ENCODE results near the gene RIMBP2. TPM values are rescaled to one million over a fixed set of nuclear protein-coding genes. Genes with fewer than 3 reads are reported as not detected.

Gene RIMBP2
- total and polyA plus RNA-seq, 2 donors (not counting 1 experiment from before 2014, with no cell fraction given): 0.17 TPM; not detected in 1

DNA sequence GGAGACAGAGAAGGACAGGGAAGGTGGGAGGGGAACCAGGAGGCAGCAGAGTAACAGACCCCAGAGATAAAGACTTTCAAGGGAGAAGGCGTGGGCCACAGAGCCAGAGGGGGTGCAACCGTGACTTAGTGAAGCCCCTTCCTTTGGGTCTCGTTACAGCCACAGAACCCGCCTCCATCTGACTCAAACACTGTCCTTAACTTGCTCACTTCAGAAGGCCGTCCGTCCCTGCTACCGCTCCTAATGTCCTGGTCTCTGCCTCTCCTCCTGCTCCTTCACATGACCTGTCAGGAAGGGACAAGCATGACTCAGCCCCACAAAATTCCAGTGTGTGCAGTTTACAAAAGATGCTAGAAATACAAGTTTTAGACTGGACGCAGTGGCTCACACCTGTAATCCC is 18.0 kb downstream of the RIMBP2 start:
- Histone ChIP-seq H3K4me3 (replicated peaks in 1 of 4; ENCODE audit: control extremely low read depth in 1 of 4, insufficient read depth in 1 of 4, low read depth in 3 of 4, low read length in 4 of 4) (no peak overlapping the region), H3K4me1 (ENCODE audit: control insufficient read depth, extremely low read depth, insufficient read depth, low read length) (no peaks in the 10 kb centered on the region), H3K79me2 (ENCODE audit: control insufficient read depth, insufficient read depth, low read length) (no peaks in the 10 kb centered on the region), H4K20me1 (ENCODE audit: control insufficient read depth, extremely low read depth, insufficient read depth, low read length) (no peaks in the 10 kb centered on the region), H3K9ac (ENCODE audit: insufficient read depth, low read length) (no peak overlapping the region), H3K27ac (ENCODE audit: insufficient read depth, low read length) (no peak overlapping the region), H3K36me3 (ENCODE audit: control insufficient read depth, insufficient read depth, low read length) (no peaks in the 10 kb centered on the region), H2AFZ (ENCODE audit: low read length) (no peak overlapping the region), H3K9me3 (ENCODE audit: control insufficient read depth, insufficient read depth, low read depth, low read length) (no peaks in the 10 kb centered on the region), H3K27me3 (ENCODE audit: control insufficient read depth, insufficient read depth, low read length) (no peaks in the 10 kb centered on the region), H3K4me2 (ENCODE audit: extremely low read depth, insufficient read depth, low read length) (no peak overlapping the region)
- no peak for TF ChIP-seq EZH2 (IDR thresholded peaks at IDR 0.05; ENCODE audit: low read length, missing control alignments)
- TF ChIP-seq, protein P1, sequence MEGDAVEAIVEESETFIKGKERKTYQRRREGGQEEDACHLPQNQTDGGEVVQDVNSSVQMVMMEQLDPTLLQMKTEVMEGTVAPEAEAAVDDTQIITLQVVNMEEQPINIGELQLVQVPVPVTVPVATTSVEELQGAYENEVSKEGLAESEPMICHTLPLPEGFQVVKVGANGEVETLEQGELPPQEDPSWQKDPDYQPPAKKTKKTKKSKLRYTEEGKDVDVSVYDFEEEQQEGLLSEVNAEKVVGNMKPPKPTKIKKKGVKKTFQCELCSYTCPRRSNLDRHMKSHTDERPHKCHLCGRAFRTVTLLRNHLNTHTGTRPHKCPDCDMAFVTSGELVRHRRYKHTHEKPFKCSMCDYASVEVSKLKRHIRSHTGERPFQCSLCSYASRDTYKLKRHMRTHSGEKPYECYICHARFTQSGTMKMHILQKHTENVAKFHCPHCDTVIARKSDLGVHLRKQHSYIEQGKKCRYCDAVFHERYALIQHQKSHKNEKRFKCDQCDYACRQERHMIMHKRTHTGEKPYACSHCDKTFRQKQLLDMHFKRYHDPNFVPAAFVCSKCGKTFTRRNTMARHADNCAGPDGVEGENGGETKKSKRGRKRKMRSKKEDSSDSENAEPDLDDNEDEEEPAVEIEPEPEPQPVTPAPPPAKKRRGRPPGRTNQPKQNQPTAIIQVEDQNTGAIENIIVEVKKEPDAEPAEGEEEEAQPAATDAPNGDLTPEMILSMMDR (conservative IDR thresholded peaks at IDR 0.05 in 1 of 2, IDR thresholded peaks at IDR 0.05 in 1 of 2; ENCODE audit: low read depth in 1 of 2, low read length in 2 of 2): no peak
- DNase-seq (ENCODE audit: low read depth in 2 of 2): no peak

DNA sequence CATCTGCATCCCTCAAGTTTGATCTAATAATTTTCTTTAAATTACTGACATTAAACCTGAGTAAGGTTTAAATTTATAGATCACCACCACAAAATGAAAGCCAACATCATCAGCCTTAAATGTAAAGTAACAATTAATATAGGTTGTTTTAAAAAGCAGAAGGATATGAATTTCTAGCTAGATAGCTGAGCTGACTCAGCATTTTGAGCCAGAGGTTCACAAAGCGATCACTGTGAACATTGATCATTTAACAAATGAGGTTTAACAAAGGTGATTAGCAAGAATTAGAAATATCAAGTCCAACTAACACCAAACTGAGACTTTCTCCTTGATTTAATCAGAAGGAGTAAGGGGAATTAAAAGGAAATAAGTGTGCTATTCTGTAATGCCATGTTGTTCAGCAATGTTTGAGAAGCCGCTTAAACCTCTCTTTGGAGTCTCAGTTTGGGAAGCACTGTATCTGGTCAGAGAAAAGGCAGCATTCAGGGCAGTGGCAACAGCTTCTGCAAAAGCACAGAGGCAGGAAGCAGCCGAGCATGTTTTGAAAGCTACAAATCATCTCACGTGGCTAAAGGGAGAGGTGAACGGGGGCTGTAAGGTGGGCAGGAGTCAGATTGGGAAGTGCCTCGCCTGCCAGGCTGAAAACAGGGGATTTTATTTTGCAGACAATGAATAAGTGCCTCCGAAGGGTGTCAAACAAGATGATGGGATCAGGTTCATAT is 19.6 kb downstream of the RIMBP2 start:
- H3K9me3 ChIP-seq (ENCODE audit: control insufficient read depth, insufficient read depth, low read depth, low read length): no peaks in the 10 kb centered on the region
- no peaks in the 10 kb centered on the region for H3K4me1 ChIP-seq (ENCODE audit: control insufficient read depth, extremely low read depth, insufficient read depth, low read length)
- H3K79me2 ChIP-seq (ENCODE audit: control insufficient read depth, insufficient read depth, low read length): no peaks in the 10 kb centered on the region
- no peak overlapping the region for H3K4me3 ChIP-seq (replicated peaks in 1 of 4; ENCODE audit: control extremely low read depth in 1 of 4, insufficient read depth in 1 of 4, low read depth in 3 of 4, low read length in 4 of 4)
- no peaks in the 10 kb centered on the region for H3K36me3 ChIP-seq (ENCODE audit: control insufficient read depth, insufficient read depth, low read length)
- no peak overlapping the region for H3K27ac ChIP-seq (ENCODE audit: insufficient read depth, low read length)
- no peak for DNase-seq (ENCODE audit: low read depth in 2 of 2)
- H2AFZ ChIP-seq (ENCODE audit: low read length): no peak overlapping the region
- TF ChIP-seq, protein P1 (conservative IDR thresholded peaks at IDR 0.05 in 1 of 2, IDR thresholded peaks at IDR 0.05 in 1 of 2; ENCODE audit: low read depth in 1 of 2, low read length in 2 of 2): no peak
- no peak for TF ChIP-seq EZH2 (IDR thresholded peaks at IDR 0.05; ENCODE audit: low read length, missing control alignments)
- no peaks in the 10 kb centered on the region for H4K20me1 ChIP-seq (ENCODE audit: control insufficient read depth, extremely low read depth, insufficient read depth, low read length)
- H3K27me3 ChIP-seq (ENCODE audit: control insufficient read depth, insufficient read depth, low read length): no peaks in the 10 kb centered on the region
- no peak overlapping the region for H3K4me2 ChIP-seq (ENCODE audit: extremely low read depth, insufficient read depth, low read length)
- no peak overlapping the region for H3K9ac ChIP-seq (ENCODE audit: insufficient read depth, low read length)

DNA sequence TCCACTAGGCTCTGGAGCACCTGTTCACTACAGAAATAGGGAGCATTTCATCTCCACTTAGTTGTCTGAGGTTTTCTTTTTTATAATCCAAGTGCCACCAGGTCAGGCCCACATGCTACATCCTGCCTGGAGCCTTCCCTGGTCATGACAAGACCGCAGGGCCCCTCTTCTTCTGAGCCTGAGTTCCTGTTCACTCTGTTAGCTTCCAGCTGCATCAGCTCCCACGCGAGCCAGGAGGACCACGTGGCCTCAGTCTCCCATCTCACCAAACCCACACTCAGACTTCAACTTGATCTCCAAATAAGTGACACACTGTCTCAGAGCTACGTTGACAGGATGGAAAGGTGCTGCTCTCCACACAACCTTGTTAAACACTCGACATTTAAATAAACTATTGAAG is 21.0 kb downstream of the RIMBP2 start:
- Histone ChIP-seq H3K4me1 (ENCODE audit: control insufficient read depth, extremely low read depth, insufficient read depth, low read length) (no peaks in the 10 kb centered on the region), H4K20me1 (ENCODE audit: control insufficient read depth, extremely low read depth, insufficient read depth, low read length) (no peaks in the 10 kb centered on the region), H3K9me3 (ENCODE audit: control insufficient read depth, insufficient read depth, low read depth, low read length) (no peaks in the 10 kb centered on the region), H3K79me2 (ENCODE audit: control insufficient read depth, insufficient read depth, low read length) (no peaks in the 10 kb centered on the region), H3K27me3 (ENCODE audit: control insufficient read depth, insufficient read depth, low read length) (no peaks in the 10 kb centered on the region), H3K36me3 (ENCODE audit: control insufficient read depth, insufficient read depth, low read length) (no peaks in the 10 kb centered on the region), H3K4me3 (replicated peaks in 1 of 4; ENCODE audit: control extremely low read depth in 1 of 4, insufficient read depth in 1 of 4, low read depth in 3 of 4, low read length in 4 of 4) (no peak overlapping the region), H3K27ac (ENCODE audit: insufficient read depth, low read length) (no peak overlapping the region), H3K9ac (ENCODE audit: insufficient read depth, low read length) (no peak overlapping the region), H3K4me2 (ENCODE audit: extremely low read depth, insufficient read depth, low read length) (no peak overlapping the region), H2AFZ (ENCODE audit: low read length) (no peak overlapping the region)
- TF ChIP-seq, protein P1 (conservative IDR thresholded peaks at IDR 0.05 in 1 of 2, IDR thresholded peaks at IDR 0.05 in 1 of 2; ENCODE audit: low read depth in 1 of 2, low read length in 2 of 2): no peak
- no peak for TF ChIP-seq EZH2 (IDR thresholded peaks at IDR 0.05; ENCODE audit: low read length, missing control alignments)
- DNase-seq (ENCODE audit: low read depth in 2 of 2): no peak

Data from fibroblast of lung (primary cell).